SKM-1 treated with dmso at 0.1 percent for 144 hours (cell line): ENCODE data around the gene MAGEB18.

Experiments used
- DNase-seq: peaks from one replicate; lab custom pipeline; 2025; ENCODE audit not compliant: unreplicated experiment; lab: John Stamatoyannopoulos, UW

Gene MAGEB18

GRCh38 chrX:26138274-26138673 lies at the start of gene MAGEB18:
Gene MAGEB18, plus strand, starts transcription at chrX:26138343. Its CDS starts 643 bp downstream, at chrX:26138986.
- no peak for DNase-seq

DNA sequence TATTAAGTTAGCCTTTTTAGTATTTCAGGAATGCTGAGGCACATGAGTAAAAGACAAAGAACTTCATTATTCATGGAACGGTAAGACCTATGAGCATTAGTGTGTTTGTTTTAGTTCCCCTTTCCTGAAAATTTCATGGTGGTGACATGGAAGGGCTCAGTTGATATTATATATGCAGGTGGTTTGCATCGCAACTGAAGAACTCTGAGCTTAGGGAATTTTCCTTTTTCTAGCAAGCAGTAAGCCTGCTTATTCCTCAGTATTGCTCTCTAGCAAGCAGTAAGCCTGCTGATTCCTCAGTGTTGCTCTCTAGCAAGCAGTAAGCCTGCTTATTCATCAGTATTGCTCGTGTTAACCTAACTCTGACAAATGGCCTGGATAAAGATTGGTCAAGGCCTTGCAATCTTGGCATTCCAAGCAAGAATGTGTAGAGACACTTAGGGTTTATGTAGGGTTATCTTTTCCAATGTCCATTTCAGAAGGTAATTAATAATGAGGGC lies 37.7 kb upstream of the MAGEB18 start:
- DNase-seq: no peak

GRCh38 chrX:26109142-26109541 lies 29.0 kb upstream of the MAGEB18 start:
- no peak for DNase-seq

GRCh38 chrX:26146024-26146423 lies 7.9 kb downstream of the MAGEB18 start:
- no peak for DNase-seq

DNA sequence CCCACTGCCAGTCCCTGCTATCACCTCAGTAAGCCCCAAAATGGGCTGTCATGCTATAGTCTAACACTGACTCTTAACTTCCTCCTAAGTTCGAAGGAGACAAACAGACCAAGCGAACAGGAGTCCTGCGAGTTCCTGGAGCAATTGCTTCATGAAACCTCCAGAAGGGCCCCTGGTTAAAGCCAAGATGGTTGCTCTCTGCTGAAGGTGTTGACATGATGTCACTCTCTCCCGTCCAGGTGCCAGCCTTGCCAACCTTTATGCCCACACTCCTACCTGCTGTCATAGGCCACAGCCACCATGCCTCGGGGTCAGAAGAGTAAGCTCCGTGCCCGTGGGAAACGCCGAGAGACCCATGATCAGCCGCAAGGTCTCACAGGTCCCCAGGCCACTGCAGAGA lies 22.2 kb downstream of the MAGEB18 start, which contains the start of gene MAGEB6B:
Gene MAGEB6B, plus strand, starts transcription at position 301 of the 400 bp plus-strand sequence. Its CDS starts 0 bp downstream, at position 301.
- DNase-seq: no peak
